ENCODE results near the gene WDR74. TPM values are rescaled to one million over a fixed set of nuclear protein-coding genes. Genes with fewer than 3 reads are reported as not detected.

Gene WDR74
- total and polyA plus RNA-seq, 9 of the 15 experiments (the other 6 are each of a cell fraction or from before 2014, with no cell fraction given), result 32.7 to 210 (median 114) TPM

DNA sequence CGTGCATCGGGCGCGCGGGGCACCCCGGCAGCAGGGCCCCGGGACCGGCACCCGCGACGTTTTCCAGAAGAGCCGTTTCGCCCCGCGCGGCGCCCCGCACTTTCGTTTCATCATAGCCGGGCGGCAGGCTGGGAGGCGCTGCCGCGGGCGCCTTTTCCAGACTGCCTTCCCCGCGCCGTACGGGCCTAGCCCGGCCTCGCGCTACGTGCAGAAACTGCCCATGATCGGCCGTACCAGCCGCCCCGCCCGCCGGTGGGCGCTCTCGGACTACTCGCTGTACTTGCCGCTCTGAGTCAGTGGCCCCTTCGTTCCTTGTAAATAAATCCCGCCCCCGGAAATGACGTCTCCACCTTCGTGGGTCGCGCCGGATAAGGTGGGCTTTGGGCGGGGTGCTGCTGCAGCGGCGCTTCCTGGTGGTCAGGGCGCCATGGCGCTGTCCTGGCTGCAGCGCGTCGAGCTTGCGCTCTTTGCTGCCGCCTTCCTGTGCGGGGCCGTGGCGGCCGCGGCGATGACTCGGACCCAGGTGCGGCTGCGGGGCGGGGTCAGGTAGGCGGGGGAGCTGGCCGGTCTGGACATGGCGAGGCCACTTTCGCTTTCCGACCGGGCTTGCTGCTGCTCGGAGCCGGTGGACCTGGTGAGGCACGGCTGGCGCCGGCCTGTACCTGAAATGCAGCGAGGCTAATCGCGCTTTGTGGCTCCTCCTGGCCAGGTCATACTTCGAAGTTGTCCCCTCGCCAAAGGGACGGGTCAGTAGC is 52.2 kb downstream of the WDR74 start, which contains the start of gene TMEM179B (continued):
- TF ChIP-seq, protein P1, sequence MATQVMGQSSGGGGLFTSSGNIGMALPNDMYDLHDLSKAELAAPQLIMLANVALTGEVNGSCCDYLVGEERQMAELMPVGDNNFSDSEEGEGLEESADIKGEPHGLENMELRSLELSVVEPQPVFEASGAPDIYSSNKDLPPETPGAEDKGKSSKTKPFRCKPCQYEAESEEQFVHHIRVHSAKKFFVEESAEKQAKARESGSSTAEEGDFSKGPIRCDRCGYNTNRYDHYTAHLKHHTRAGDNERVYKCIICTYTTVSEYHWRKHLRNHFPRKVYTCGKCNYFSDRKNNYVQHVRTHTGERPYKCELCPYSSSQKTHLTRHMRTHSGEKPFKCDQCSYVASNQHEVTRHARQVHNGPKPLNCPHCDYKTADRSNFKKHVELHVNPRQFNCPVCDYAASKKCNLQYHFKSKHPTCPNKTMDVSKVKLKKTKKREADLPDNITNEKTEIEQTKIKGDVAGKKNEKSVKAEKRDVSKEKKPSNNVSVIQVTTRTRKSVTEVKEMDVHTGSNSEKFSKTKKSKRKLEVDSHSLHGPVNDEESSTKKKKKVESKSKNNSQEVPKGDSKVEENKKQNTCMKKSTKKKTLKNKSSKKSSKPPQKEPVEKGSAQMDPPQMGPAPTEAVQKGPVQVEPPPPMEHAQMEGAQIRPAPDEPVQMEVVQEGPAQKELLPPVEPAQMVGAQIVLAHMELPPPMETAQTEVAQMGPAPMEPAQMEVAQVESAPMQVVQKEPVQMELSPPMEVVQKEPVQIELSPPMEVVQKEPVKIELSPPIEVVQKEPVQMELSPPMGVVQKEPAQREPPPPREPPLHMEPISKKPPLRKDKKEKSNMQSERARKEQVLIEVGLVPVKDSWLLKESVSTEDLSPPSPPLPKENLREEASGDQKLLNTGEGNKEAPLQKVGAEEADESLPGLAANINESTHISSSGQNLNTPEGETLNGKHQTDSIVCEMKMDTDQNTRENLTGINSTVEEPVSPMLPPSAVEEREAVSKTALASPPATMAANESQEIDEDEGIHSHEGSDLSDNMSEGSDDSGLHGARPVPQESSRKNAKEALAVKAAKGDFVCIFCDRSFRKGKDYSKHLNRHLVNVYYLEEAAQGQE (IDR thresholded peaks at IDR 0.05; ENCODE audit: borderline replicate concordance), result peak; percentile 50
- TF ChIP-seq, protein P1 (CRISPR knock-in tag; IDR thresholded peaks at IDR 0.05; ENCODE audit: low read depth), result peak; percentile 32; the same call in 1 of the 2 replicates
- TF ChIP-seq HDAC6 (IDR thresholded peaks at IDR 0.05; ENCODE audit: low read depth, low read length) (no peak), ZNF830 (CRISPR knock-in tag; IDR thresholded peaks at IDR 0.05) (peak; percentile 50; the same call in 1 of the 2 replicates), RCOR1 (IDR thresholded peaks at IDR 0.05; ENCODE audit: borderline replicate concordance in 1 of 2, low read depth in 2 of 2, low read length in 2 of 2) (no peak), ZNF165 (CRISPR knock-in tag; IDR thresholded peaks at IDR 0.05; ENCODE audit: borderline replicate concordance) (no peak), TBP (optimal IDR thresholded peaks at IDR 0.05; ENCODE audit: low read depth, low read length) (peak; percentile 76), ZKSCAN8 (CRISPR knock-in tag; IDR thresholded peaks at IDR 0.05) (no peak), JUN (IDR thresholded peaks at IDR 0.05; ENCODE audit: borderline replicate concordance, low read depth, low read length) (peak; percentile 54; the same call in 1 of the 2 replicates), JUN (CRISPR knock-in tag; IDR thresholded peaks at IDR 0.05; ENCODE audit: borderline replicate concordance) (peak; percentile 83; the same call in 1 of the 2 replicates), MBD2 (IDR thresholded peaks at IDR 0.05; ENCODE audit: borderline replicate concordance, low read depth) (peak; percentile 85), KLF13 (tag; IDR thresholded peaks at IDR 0.05; ENCODE audit: borderline replicate concordance, low read depth) (peak; percentile 28; the same call in 1 of the 2 replicates)
- TF ChIP-seq, protein P2, sequence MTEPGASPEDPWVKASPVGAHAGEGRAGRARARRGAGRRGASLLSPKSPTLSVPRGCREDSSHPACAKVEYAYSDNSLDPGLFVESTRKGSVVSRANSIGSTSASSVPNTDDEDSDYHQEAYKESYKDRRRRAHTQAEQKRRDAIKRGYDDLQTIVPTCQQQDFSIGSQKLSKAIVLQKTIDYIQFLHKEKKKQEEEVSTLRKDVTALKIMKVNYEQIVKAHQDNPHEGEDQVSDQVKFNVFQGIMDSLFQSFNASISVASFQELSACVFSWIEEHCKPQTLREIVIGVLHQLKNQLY (CRISPR knock-in tag; conservative IDR thresholded peaks at IDR 0.05), result peak in 1 of 2 experiments; percentile 64; a peak in 1 of 4 replicates
- TF ChIP-seq, protein P3, sequence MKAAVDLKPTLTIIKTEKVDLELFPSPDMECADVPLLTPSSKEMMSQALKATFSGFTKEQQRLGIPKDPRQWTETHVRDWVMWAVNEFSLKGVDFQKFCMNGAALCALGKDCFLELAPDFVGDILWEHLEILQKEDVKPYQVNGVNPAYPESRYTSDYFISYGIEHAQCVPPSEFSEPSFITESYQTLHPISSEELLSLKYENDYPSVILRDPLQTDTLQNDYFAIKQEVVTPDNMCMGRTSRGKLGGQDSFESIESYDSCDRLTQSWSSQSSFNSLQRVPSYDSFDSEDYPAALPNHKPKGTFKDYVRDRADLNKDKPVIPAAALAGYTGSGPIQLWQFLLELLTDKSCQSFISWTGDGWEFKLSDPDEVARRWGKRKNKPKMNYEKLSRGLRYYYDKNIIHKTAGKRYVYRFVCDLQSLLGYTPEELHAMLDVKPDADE (conservative IDR thresholded peaks at IDR 0.05; ENCODE audit: control insufficient read depth, low read depth, low read length), result peak; percentile 76; the same call in 1 of the 2 replicates
- TF ChIP-seq, protein P4, sequence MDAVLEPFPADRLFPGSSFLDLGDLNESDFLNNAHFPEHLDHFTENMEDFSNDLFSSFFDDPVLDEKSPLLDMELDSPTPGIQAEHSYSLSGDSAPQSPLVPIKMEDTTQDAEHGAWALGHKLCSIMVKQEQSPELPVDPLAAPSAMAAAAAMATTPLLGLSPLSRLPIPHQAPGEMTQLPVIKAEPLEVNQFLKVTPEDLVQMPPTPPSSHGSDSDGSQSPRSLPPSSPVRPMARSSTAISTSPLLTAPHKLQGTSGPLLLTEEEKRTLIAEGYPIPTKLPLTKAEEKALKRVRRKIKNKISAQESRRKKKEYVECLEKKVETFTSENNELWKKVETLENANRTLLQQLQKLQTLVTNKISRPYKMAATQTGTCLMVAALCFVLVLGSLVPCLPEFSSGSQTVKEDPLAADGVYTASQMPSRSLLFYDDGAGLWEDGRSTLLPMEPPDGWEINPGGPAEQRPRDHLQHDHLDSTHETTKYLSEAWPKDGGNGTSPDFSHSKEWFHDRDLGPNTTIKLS (IDR thresholded peaks at IDR 0.05; ENCODE audit: borderline replicate concordance, low read depth), result peak; percentile 58; the same call in 1 of the 2 replicates

Measured in K562 (cell line).